Mammary epithelial cell (primary cell): Measurements from ENCODE around the gene FOXO1.

ENCODE experiments used
- EZH2 ChIP-seq: IDR thresholded peaks from 2 replicates; pipeline ENCODE4 v1.6.1; 2012; ENCODE audit warnings: low read length, inconsistent platforms, borderline replicate concordance
- TF ChIP-seq, protein P1 (sequence below), 2 donors: IDR thresholded peaks in 1 of 2; conservative IDR thresholded peaks in 1 of 2; 2 replicates each; pipeline ENCODE4 v1.5.1; 2011 to 2012; ENCODE audit warnings: inconsistent platforms in 2 of 2, low read length in 2 of 2, mild to moderate bottlenecking in 2 of 2, control low read depth in 1 of 2, low read depth in 1 of 2; ENCODE audit not compliant: insufficient read depth in 1 of 2; ENCODE audit errors: extremely low read depth in 1 of 2

DNA sequence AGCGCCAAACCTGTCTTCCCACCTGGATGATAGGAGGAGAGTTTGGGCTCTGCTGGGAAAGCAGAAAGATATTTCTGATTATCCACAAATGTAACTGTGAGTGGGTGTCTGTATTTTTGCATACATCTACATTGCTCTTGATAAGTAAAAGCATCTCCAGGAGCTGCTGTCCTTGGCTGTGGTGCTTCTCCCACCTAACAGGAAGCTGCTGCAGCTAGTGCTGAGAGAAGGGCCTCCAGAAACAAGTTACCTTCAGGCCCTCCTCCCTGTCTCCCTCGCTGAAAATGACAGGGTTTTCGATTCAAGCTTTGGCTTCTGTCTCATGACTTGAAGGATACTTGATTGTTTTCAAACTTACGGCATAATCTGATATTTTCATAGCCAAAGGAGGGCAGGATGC is 90.1 kb downstream of the FOXO1 start:
- TF ChIP-seq, protein P1, sequence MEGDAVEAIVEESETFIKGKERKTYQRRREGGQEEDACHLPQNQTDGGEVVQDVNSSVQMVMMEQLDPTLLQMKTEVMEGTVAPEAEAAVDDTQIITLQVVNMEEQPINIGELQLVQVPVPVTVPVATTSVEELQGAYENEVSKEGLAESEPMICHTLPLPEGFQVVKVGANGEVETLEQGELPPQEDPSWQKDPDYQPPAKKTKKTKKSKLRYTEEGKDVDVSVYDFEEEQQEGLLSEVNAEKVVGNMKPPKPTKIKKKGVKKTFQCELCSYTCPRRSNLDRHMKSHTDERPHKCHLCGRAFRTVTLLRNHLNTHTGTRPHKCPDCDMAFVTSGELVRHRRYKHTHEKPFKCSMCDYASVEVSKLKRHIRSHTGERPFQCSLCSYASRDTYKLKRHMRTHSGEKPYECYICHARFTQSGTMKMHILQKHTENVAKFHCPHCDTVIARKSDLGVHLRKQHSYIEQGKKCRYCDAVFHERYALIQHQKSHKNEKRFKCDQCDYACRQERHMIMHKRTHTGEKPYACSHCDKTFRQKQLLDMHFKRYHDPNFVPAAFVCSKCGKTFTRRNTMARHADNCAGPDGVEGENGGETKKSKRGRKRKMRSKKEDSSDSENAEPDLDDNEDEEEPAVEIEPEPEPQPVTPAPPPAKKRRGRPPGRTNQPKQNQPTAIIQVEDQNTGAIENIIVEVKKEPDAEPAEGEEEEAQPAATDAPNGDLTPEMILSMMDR (conservative IDR thresholded peaks at IDR 0.05 in 1 of 2, IDR thresholded peaks at IDR 0.05 in 1 of 2; ENCODE audit: extremely low read depth in 1 of 2, insufficient read depth in 1 of 2, low read depth in 1 of 2, low read length in 2 of 2): no peak
- no peak for TF ChIP-seq EZH2
